ENCODE data around the gene WFDC2.

Gene WFDC2

DNA sequence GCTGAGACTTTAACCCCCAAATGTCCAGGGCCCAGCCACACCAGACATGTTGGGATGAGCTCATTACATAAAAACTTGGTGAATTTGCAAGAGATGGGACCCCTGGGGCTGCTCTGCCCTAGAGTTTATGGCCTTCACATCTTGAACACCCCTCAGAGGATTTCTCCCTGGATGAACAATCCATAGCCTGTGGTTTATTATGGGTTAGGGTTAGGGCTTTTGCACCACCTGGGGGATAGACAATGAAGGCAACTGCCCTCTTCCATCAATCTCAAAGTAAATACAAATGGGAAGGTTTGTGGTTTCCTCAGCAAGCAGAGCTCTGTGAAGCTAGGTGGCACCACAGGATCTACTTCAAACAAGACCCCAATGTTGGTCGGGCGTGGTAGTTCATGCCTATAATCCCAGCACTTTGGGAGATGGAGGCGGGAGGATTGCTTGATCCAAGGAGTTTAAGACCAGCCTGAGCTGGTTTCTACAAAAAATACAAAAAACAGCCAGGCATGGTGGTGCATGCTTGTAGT is 28.5 kb downstream of the WFDC2 start:
- DNase-seq = no peak
- Histone ChIP-seq H3K4me2 (ENCODE audit: low read length, poor library complexity, severe bottlenecking) (no peak overlapping the region), H3K4ac (ENCODE audit: low read depth in 1 of 2, low read length in 2 of 2) (no peak overlapping the region), H3K27ac (ENCODE audit: low read length, poor library complexity, severe bottlenecking) (no peak overlapping the region), H3K36me3 (ENCODE audit: control insufficient read depth in 1 of 2, insufficient read depth in 2 of 2, low read depth in 1 of 2, low read length in 2 of 2) (no peaks in the 10 kb centered on the region), H3K14ac (ENCODE audit: low read length in 2 of 2) (no peak overlapping the region), H2AFZ (ENCODE audit: low read depth, low read length) (no peak overlapping the region), H2BK15ac (ENCODE audit: low read depth, poor library complexity, severe bottlenecking) (no peak overlapping the region), H3K9me3 (ENCODE audit: control insufficient read depth, low read length) (no peaks in the 10 kb centered on the region), H3K23ac (ENCODE audit: low read length in 2 of 2) (no peak overlapping the region), H3K4me1 (ENCODE audit: control insufficient read depth, insufficient read depth, low read depth, low read length) (no peaks in the 10 kb centered on the region), H2BK120ac (ENCODE audit: low read depth, low read length) (no peak overlapping the region), H2AK5ac (ENCODE audit: low read length, severe bottlenecking) (no peak overlapping the region), H3K9ac (ENCODE audit: low read length) (no peak overlapping the region), H2BK5ac (ENCODE audit: low read depth, low read length, poor library complexity, severe bottlenecking) (no peak overlapping the region), H3K27me3 (ENCODE audit: control insufficient read depth in 1 of 2, insufficient read depth in 1 of 2, low read length in 2 of 2) (peaks cover 0 to 49% of the 10 kb centered on the region in 2 experiments), H4K91ac (ENCODE audit: low read length) (no peak overlapping the region), H3K4me3 (ENCODE audit: insufficient read depth in 1 of 2, low read depth in 1 of 2, low read length in 2 of 2) (no peak overlapping the region), H3K18ac (ENCODE audit: low read depth in 1 of 2, low read length in 2 of 2) (no peak overlapping the region), H3K79me1 (replicated peaks; ENCODE audit: low read length, poor library complexity, severe bottlenecking) (no peaks in the 10 kb centered on the region), H2BK12ac (ENCODE audit: low read length in 2 of 2) (no peak overlapping the region), H4K8ac (ENCODE audit: low read length) (no peak overlapping the region)
- 78% methylated on average over 3 of the region's 3 CpGs for WGBS

DNA sequence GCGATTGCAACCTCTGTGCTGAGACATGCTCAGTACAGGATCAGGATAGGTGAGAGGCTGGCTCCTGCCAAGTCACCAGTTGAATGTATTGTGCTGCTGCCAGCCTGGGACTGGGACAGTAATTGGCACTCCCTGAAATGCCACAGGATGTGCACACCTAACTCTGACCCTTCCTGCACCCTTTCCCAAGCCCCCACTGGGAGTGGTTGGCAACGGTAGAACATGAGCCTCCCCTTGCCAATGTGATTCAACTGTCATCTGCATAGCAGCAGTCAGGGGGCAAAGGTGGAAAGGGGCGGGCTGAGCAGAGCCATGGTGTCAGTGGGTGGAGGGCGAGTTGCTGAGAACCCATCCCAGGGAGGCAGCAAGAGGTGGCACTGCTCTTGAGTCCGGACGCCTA is 30.5 kb downstream of the WFDC2 start:
- no peak overlapping the region for H3K27ac ChIP-seq (ENCODE audit: low read length, poor library complexity, severe bottlenecking)
- H2AK5ac ChIP-seq (ENCODE audit: low read length, severe bottlenecking) = no peak overlapping the region
- H3K4me1 ChIP-seq (ENCODE audit: control insufficient read depth, insufficient read depth, low read depth, low read length) = no peaks in the 10 kb centered on the region
- no peaks in the 10 kb centered on the region for H3K9me3 ChIP-seq (ENCODE audit: control insufficient read depth, low read length)
- H4K8ac ChIP-seq (ENCODE audit: low read length) = no peak overlapping the region
- no peak overlapping the region for H4K91ac ChIP-seq (ENCODE audit: low read length)
- no peak for DNase-seq
- H3K79me1 ChIP-seq (replicated peaks; ENCODE audit: low read length, poor library complexity, severe bottlenecking) = no peaks in the 10 kb centered on the region
- H3K9ac ChIP-seq (ENCODE audit: low read length) = no peak overlapping the region
- H3K18ac ChIP-seq (ENCODE audit: low read depth in 1 of 2, low read length in 2 of 2) = no peak overlapping the region
- H3K27me3 ChIP-seq (ENCODE audit: control insufficient read depth in 1 of 2, insufficient read depth in 1 of 2, low read length in 2 of 2) = peaks cover 0 to 55% of the 10 kb centered on the region in 2 experiments
- H2AFZ ChIP-seq (ENCODE audit: low read depth, low read length) = no peak overlapping the region
- 80% methylated on average over 6 of the region's 6 CpGs for WGBS
- no peak overlapping the region for H2BK120ac ChIP-seq (ENCODE audit: low read depth, low read length)
- H3K23ac ChIP-seq (ENCODE audit: low read length in 2 of 2) = no peak overlapping the region
- H3K4me3 ChIP-seq (ENCODE audit: insufficient read depth in 1 of 2, low read depth in 1 of 2, low read length in 2 of 2) = no peak overlapping the region
- no peaks in the 10 kb centered on the region for H3K36me3 ChIP-seq (ENCODE audit: control insufficient read depth in 1 of 2, insufficient read depth in 2 of 2, low read depth in 1 of 2, low read length in 2 of 2)
- no peak overlapping the region for H3K14ac ChIP-seq (ENCODE audit: low read length in 2 of 2)
- no peak overlapping the region for H2BK5ac ChIP-seq (ENCODE audit: low read depth, low read length, poor library complexity, severe bottlenecking)
- H3K4me2 ChIP-seq (ENCODE audit: low read length, poor library complexity, severe bottlenecking) = no peak overlapping the region
- H3K4ac ChIP-seq (ENCODE audit: low read depth in 1 of 2, low read length in 2 of 2) = no peak overlapping the region
- no peak overlapping the region for H2BK12ac ChIP-seq (ENCODE audit: low read length in 2 of 2)
- no peak overlapping the region for H2BK15ac ChIP-seq (ENCODE audit: low read depth, poor library complexity, severe bottlenecking)

DNA sequence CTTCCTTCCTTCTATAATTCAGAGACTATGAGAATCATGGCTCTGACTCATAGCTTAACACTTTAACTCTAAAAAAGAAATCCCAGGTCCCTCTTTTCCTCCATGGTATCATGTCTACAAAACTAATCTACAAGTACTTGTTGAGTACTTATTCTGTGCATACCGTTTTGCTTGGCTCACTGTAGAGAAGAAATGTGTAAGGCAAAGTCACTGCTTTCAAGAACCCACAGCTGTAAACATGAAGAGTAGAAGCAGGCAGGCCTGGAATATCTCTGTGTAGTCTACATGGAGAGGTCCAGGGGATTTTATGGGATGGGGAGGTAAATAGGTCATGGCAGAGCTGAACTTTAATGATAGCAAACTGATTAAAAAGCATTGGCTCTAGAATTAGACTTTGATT is 32.0 kb downstream of the WFDC2 start:
- Histone ChIP-seq H3K27me3 (ENCODE audit: control insufficient read depth in 1 of 2, insufficient read depth in 1 of 2, low read length in 2 of 2) (peaks cover 0 to 47% of the 10 kb centered on the region in 2 experiments), H3K36me3 (ENCODE audit: control insufficient read depth in 1 of 2, insufficient read depth in 2 of 2, low read depth in 1 of 2, low read length in 2 of 2) (no peaks in the 10 kb centered on the region), H2AK5ac (ENCODE audit: low read length, severe bottlenecking) (no peak overlapping the region), H4K91ac (ENCODE audit: low read length) (no peak overlapping the region), H3K9me3 (ENCODE audit: control insufficient read depth, low read length) (no peaks in the 10 kb centered on the region), H4K8ac (ENCODE audit: low read length) (no peak overlapping the region), H3K4ac (ENCODE audit: low read depth in 1 of 2, low read length in 2 of 2) (no peak overlapping the region), H2BK5ac (ENCODE audit: low read depth, low read length, poor library complexity, severe bottlenecking) (no peak overlapping the region), H2BK15ac (ENCODE audit: low read depth, poor library complexity, severe bottlenecking) (no peak overlapping the region), H2BK12ac (ENCODE audit: low read length in 2 of 2) (no peak overlapping the region), H3K4me2 (ENCODE audit: low read length, poor library complexity, severe bottlenecking) (no peak overlapping the region), H2BK120ac (ENCODE audit: low read depth, low read length) (no peak overlapping the region), H2AFZ (ENCODE audit: low read depth, low read length) (no peak overlapping the region), H3K27ac (ENCODE audit: low read length, poor library complexity, severe bottlenecking) (no peak overlapping the region), H3K23ac (ENCODE audit: low read length in 2 of 2) (no peak overlapping the region), H3K9ac (ENCODE audit: low read length) (no peak overlapping the region), H3K18ac (ENCODE audit: low read depth in 1 of 2, low read length in 2 of 2) (no peak overlapping the region), H3K79me1 (replicated peaks; ENCODE audit: low read length, poor library complexity, severe bottlenecking) (no peaks in the 10 kb centered on the region), H3K4me3 (ENCODE audit: insufficient read depth in 1 of 2, low read depth in 1 of 2, low read length in 2 of 2) (no peak overlapping the region), H3K4me1 (ENCODE audit: control insufficient read depth, insufficient read depth, low read depth, low read length) (no peaks in the 10 kb centered on the region), H3K14ac (ENCODE audit: low read length in 2 of 2) (no peak overlapping the region)
- WGBS = 72% methylated on average over 1 of the region's 1 CpG
- no peak for DNase-seq

DNA sequence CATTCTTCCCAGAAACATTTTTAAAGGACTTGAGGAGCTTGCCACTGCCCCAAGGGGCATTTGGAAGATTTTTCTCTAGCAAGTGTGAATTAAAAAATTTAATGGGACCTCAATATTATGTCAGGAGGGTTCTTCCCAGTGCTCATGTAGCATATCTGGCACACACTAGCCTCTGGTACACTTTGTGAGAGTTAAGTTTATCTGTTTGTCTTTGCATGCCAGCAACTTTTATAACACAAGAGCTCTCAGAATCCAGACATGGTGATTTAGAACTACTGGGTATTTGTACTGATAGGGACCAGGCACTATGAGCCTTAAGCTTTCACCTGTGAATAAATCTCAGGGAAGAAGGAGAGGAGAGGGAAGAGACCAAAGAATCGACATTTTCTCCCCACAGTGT is 33.0 kb downstream of the WFDC2 start:
- no peak overlapping the region for H2BK120ac ChIP-seq (ENCODE audit: low read depth, low read length)
- no peak overlapping the region for H2AFZ ChIP-seq (ENCODE audit: low read depth, low read length)
- H3K9ac ChIP-seq (ENCODE audit: low read length) = no peak overlapping the region
- H3K4ac ChIP-seq (ENCODE audit: low read depth in 1 of 2, low read length in 2 of 2) = no peak overlapping the region
- H3K4me2 ChIP-seq (ENCODE audit: low read length, poor library complexity, severe bottlenecking) = no peak overlapping the region
- H3K79me1 ChIP-seq (replicated peaks; ENCODE audit: low read length, poor library complexity, severe bottlenecking) = no peaks in the 10 kb centered on the region
- no peaks in the 10 kb centered on the region for H3K36me3 ChIP-seq (ENCODE audit: control insufficient read depth in 1 of 2, insufficient read depth in 2 of 2, low read depth in 1 of 2, low read length in 2 of 2)
- no peak for DNase-seq
- no peak overlapping the region for H2BK12ac ChIP-seq (ENCODE audit: low read length in 2 of 2)
- H3K4me1 ChIP-seq (ENCODE audit: control insufficient read depth, insufficient read depth, low read depth, low read length) = no peaks in the 10 kb centered on the region
- no peak overlapping the region for H3K27ac ChIP-seq (ENCODE audit: low read length, poor library complexity, severe bottlenecking)
- H2AK5ac ChIP-seq (ENCODE audit: low read length, severe bottlenecking) = no peak overlapping the region
- H3K14ac ChIP-seq (ENCODE audit: low read length in 2 of 2) = no peak overlapping the region
- no peak overlapping the region for H2BK15ac ChIP-seq (ENCODE audit: low read depth, poor library complexity, severe bottlenecking)
- H2BK5ac ChIP-seq (ENCODE audit: low read depth, low read length, poor library complexity, severe bottlenecking) = no peak overlapping the region
- peaks cover 0 to 40% of the 10 kb centered on the region in 2 experiments for H3K27me3 ChIP-seq (ENCODE audit: control insufficient read depth in 1 of 2, insufficient read depth in 1 of 2, low read length in 2 of 2)
- H3K9me3 ChIP-seq (ENCODE audit: control insufficient read depth, low read length) = no peaks in the 10 kb centered on the region
- H4K8ac ChIP-seq (ENCODE audit: low read length) = no peak overlapping the region
- no peak overlapping the region for H4K91ac ChIP-seq (ENCODE audit: low read length)
- WGBS = 60% methylated on average over 1 of the region's 1 CpG
- H3K4me3 ChIP-seq (ENCODE audit: insufficient read depth in 1 of 2, low read depth in 1 of 2, low read length in 2 of 2) = no peak overlapping the region
- H3K23ac ChIP-seq (ENCODE audit: low read length in 2 of 2) = no peak overlapping the region
- H3K18ac ChIP-seq (ENCODE audit: low read depth in 1 of 2, low read length in 2 of 2) = no peak overlapping the region
